ENCODE results near the gene RPRD1B. TPM values are rescaled to one million over a fixed set of nuclear protein-coding genes. Genes with fewer than 3 reads are reported as not detected.

Gene RPRD1B
- total RNA-seq, 5 donors from 2014 or later (not counting 1 experiment from before 2014, with no cell fraction given) = 38.3 to 46.6 (median 40.5) TPM

- peaks cover 2 to 3% (median 2%) of the 10 kb centered on the region in 3 donors for H3K4me1 Mint-ChIP-seq
- Histone ChIP-seq H3K4me1 (ENCODE audit: control insufficient read depth in 1 of 2, extremely low read depth in 1 of 2, insufficient read depth in 2 of 2, low read length in 2 of 2) (no peaks in the 10 kb centered on the region), H3K9me3 (no peaks in the 10 kb centered on the region), H3K27ac (ENCODE audit: low read length) (no peak overlapping the region), H3K27me3 (replicated peaks in 1 of 2; ENCODE audit: control insufficient read depth in 2 of 2, extremely low read depth in 1 of 2, insufficient read depth in 2 of 2, low read length in 1 of 2) (no peaks in the 10 kb centered on the region), H3K36me3 (ENCODE audit: control insufficient read depth in 2 of 2, extremely low read depth in 1 of 2, insufficient read depth in 1 of 2, low read length in 1 of 2) (no peaks in the 10 kb centered on the region), H3K4me3 (ENCODE audit: control insufficient read depth in 1 of 2, extremely low read depth in 1 of 2, low read length in 1 of 2) (no peak overlapping the region)
- no peaks in the 10 kb centered on the region for H3K9me3 Mint-ChIP-seq
- POLR2A ChIA-PET = no interaction called here
- ATAC-seq (replicated peaks in 1 of 4) = no peak
- H3K27ac Mint-ChIP-seq = no peak overlapping the region
- 67% methylated on average over 2 of the region's 6 CpGs for WGBS (ENCODE audit: insufficient coverage)
- DNase-seq = no peak
- CTCF ChIA-PET = no interaction called here
- no peaks in the 10 kb centered on the region for H3K27me3 Mint-ChIP-seq
- no peaks in the 10 kb centered on the region for H3K36me3 Mint-ChIP-seq
- H3K4me3 Mint-ChIP-seq = no peak overlapping the region
Measured at GRCh38 chr20:38129248-38129865, 95.8 kb downstream of the RPRD1B start.

GRCh38 chr20:38129893-38130609, 96.5 kb downstream of the RPRD1B start:
- H3K4me1 Mint-ChIP-seq = peaks cover 6 to 8% (median 6%) of the 10 kb centered on the region in 3 donors
- H3K27me3 Mint-ChIP-seq = no peaks in the 10 kb centered on the region
- no peaks in the 10 kb centered on the region for H3K36me3 Mint-ChIP-seq
- Histone ChIP-seq H3K36me3 (ENCODE audit: control insufficient read depth in 2 of 2, extremely low read depth in 1 of 2, insufficient read depth in 1 of 2, low read length in 1 of 2) (no peaks in the 10 kb centered on the region), H3K4me1 (ENCODE audit: control insufficient read depth in 1 of 2, extremely low read depth in 1 of 2, insufficient read depth in 2 of 2, low read length in 2 of 2) (peaks cover 0 to 5% of the 10 kb centered on the region in 2 experiments), H3K9me3 (no peaks in the 10 kb centered on the region), H3K27me3 (replicated peaks in 1 of 2; ENCODE audit: control insufficient read depth in 2 of 2, extremely low read depth in 1 of 2, insufficient read depth in 2 of 2, low read length in 1 of 2) (peaks cover 0 to 2% of the 10 kb centered on the region in 2 experiments), H3K27ac (ENCODE audit: low read length) (no peak overlapping the region), H3K4me3 (ENCODE audit: control insufficient read depth in 1 of 2, extremely low read depth in 1 of 2, low read length in 1 of 2) (no peak overlapping the region)
- 76% methylated on average over 8 of the region's 15 CpGs for WGBS (ENCODE audit: insufficient coverage)
- DNase-seq = no peak
- no peak overlapping the region for H3K4me3 Mint-ChIP-seq
- no peaks in the 10 kb centered on the region for H3K9me3 Mint-ChIP-seq
- ChIA-PET POLR2A (no interaction called here), CTCF (no interaction called here)
- no peak overlapping the region for H3K27ac Mint-ChIP-seq
- no peak for ATAC-seq (replicated peaks in 1 of 4)

DNA sequence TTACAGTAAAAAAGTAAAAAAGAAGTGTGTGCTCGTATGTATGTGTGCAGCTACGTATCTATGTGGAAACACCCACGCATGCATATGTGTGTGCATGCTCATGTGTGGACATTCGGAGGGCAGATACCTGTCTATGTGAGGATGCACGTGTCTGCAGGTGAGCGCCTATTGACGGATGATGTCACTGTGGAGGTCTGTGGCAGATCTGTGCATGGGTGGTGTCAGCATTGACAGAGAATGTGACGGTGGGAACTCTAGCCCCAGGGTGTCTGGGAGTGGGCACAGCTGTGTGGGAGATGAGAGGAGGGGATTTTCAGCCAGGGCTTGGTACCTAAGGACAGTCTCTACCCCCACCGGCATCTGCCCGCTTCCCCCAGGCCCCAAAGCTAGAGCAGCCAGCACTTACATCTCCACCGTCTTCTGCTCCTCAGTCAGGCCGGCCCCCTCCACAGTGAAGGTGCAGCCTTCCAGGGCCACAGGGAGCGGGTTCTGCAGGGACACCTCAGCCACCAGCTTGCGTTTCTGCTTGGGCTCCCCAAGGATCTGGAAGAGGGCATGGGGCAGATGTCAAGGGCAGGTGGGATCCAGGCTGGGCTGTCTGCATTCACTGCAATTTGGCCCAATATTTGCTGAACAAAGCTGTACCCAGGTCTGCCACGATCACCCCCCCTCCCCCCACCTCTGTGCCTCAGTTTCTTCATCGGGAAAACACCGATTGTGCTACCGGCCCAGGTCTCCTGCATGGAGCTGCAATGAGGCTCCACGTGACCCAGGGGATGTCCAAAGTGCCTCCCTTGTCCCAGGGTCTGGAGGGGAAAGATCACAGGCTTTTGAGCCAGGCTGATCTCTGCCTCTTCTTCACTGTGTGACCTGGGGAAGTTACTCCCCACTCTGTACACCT, 97.4 kb downstream of the RPRD1B start:
- Histone ChIP-seq H3K4me3 (ENCODE audit: control insufficient read depth in 1 of 2, extremely low read depth in 1 of 2, low read length in 1 of 2) (no peak overlapping the region), H3K27ac (ENCODE audit: low read length) (no peak overlapping the region), H3K36me3 (ENCODE audit: control insufficient read depth in 2 of 2, extremely low read depth in 1 of 2, insufficient read depth in 1 of 2, low read length in 1 of 2) (no peaks in the 10 kb centered on the region), H3K27me3 (replicated peaks in 1 of 2; ENCODE audit: control insufficient read depth in 2 of 2, extremely low read depth in 1 of 2, insufficient read depth in 2 of 2, low read length in 1 of 2) (peaks cover 0 to 5% of the 10 kb centered on the region in 2 experiments), H3K4me1 (ENCODE audit: control insufficient read depth in 1 of 2, extremely low read depth in 1 of 2, insufficient read depth in 2 of 2, low read length in 2 of 2) (peaks cover 0 to 5% of the 10 kb centered on the region in 2 experiments), H3K9me3 (no peaks in the 10 kb centered on the region)
- ChIA-PET POLR2A (interaction anchor here in 1 of 2 donors (0.5 kb wide), 1 partner anchor 16 kb away, joined by 4 read pairs; no protein-coding TSS in a partner anchor), CTCF (no interaction called here)
- Mint-ChIP-seq H3K27ac (no peak overlapping the region), H3K4me1 (peaks cover 6 to 8% (median 6%) of the 10 kb centered on the region in 3 donors), H3K27me3 (no peaks in the 10 kb centered on the region), H3K36me3 (no peaks in the 10 kb centered on the region), H3K9me3 (no peaks in the 10 kb centered on the region), H3K4me3 (no peak overlapping the region)
- ATAC-seq (replicated peaks in 1 of 4) (no peak), DNase-seq (no peak)
- 89% methylated on average over 19 of the region's 19 CpGs for WGBS (ENCODE audit: insufficient coverage)

GRCh38 chr20:38131588-38132121, 98.1 kb downstream of the RPRD1B start:
- Mint-ChIP-seq H3K4me3 (no peak overlapping the region), H3K4me1 (peaks cover 6 to 8% (median 6%) of the 10 kb centered on the region in 3 donors), H3K27me3 (no peaks in the 10 kb centered on the region), H3K9me3 (no peaks in the 10 kb centered on the region), H3K27ac (no peak overlapping the region), H3K36me3 (no peaks in the 10 kb centered on the region)
- ATAC-seq (replicated peaks in 1 of 4) (no peak), DNase-seq (no peak)
- POLR2A ChIA-PET = no interaction called here
- H3K4me1 ChIP-seq (ENCODE audit: control insufficient read depth in 1 of 2, extremely low read depth in 1 of 2, insufficient read depth in 2 of 2, low read length in 2 of 2) = peaks cover 0 to 5% of the 10 kb centered on the region in 2 experiments
- H3K27ac ChIP-seq (ENCODE audit: low read length) = no peak overlapping the region
- no peaks in the 10 kb centered on the region for H3K9me3 ChIP-seq
- 100% methylated on average over 1 of the region's 3 CpGs for WGBS (ENCODE audit: insufficient coverage)
- H3K36me3 ChIP-seq (ENCODE audit: control insufficient read depth in 2 of 2, extremely low read depth in 1 of 2, insufficient read depth in 1 of 2, low read length in 1 of 2) = no peaks in the 10 kb centered on the region
- CTCF ChIA-PET = no interaction called here
- peaks cover 0 to 8% of the 10 kb centered on the region in 2 experiments for H3K27me3 ChIP-seq (replicated peaks in 1 of 2; ENCODE audit: control insufficient read depth in 2 of 2, extremely low read depth in 1 of 2, insufficient read depth in 2 of 2, low read length in 1 of 2)
- H3K4me3 ChIP-seq (ENCODE audit: control insufficient read depth in 1 of 2, extremely low read depth in 1 of 2, low read length in 1 of 2) = no peak overlapping the region

GRCh38 chr20:38132156-38132909, 98.8 kb downstream of the RPRD1B start:
- H3K4me1 Mint-ChIP-seq = peaks cover 6 to 8% (median 6%) of the 10 kb centered on the region in 3 donors
- no peaks in the 10 kb centered on the region for H3K27me3 Mint-ChIP-seq
- H3K36me3 Mint-ChIP-seq = no peaks in the 10 kb centered on the region
- H3K4me3 Mint-ChIP-seq = no peak overlapping the region
- no peak for DNase-seq
- Histone ChIP-seq H3K36me3 (ENCODE audit: control insufficient read depth in 2 of 2, extremely low read depth in 1 of 2, insufficient read depth in 1 of 2, low read length in 1 of 2) (no peaks in the 10 kb centered on the region), H3K4me3 (ENCODE audit: control insufficient read depth in 1 of 2, extremely low read depth in 1 of 2, low read length in 1 of 2) (no peak overlapping the region), H3K9me3 (no peaks in the 10 kb centered on the region), H3K27ac (ENCODE audit: low read length) (no peak overlapping the region), H3K4me1 (ENCODE audit: control insufficient read depth in 1 of 2, extremely low read depth in 1 of 2, insufficient read depth in 2 of 2, low read length in 2 of 2) (peaks cover 0 to 5% of the 10 kb centered on the region in 2 experiments), H3K27me3 (replicated peaks in 1 of 2; ENCODE audit: control insufficient read depth in 2 of 2, extremely low read depth in 1 of 2, insufficient read depth in 2 of 2, low read length in 1 of 2) (peaks cover 0 to 9% of the 10 kb centered on the region in 2 experiments)
- POLR2A ChIA-PET = no interaction called here
- no peaks in the 10 kb centered on the region for H3K9me3 Mint-ChIP-seq
- no peak overlapping the region for H3K27ac Mint-ChIP-seq
- WGBS (ENCODE audit: insufficient coverage) = 88% methylated on average over 20 of the region's 26 CpGs
- no peak for ATAC-seq (replicated peaks in 1 of 4)
- CTCF ChIA-PET = no interaction called here
